Dedifferentiated amniotic fluid mesenchymal stem cell (primary cell): Measurements from ENCODE around the gene CTNNA2.

Experiments
- DNase-seq: peaks from one replicate; pipeline ENCODE4 v3.0.0-alpha.2; 2016; ENCODE audit errors: extremely low spot score

Gene CTNNA2

DNA sequence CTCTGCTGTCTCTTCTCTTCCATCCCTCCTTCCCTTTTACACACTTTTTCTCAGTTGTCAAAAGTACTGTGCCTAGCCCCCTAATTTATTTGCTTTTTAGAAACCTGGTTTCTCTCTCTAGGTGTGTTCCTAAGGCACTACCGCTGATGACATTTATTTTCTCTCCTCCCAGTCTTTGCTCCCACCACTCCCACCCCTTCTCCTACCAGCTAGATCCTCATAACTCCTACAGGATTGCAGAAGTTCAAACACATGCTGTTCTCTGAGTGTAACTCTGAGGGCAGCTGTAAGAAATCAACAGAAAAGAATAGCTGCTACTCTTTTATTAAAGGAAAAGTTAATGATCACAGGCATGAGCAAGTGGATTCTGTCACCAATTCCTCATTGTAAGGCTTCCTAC lies 814.0 kb downstream of the CTNNA2 start:
- no peak for DNase-seq

DNA sequence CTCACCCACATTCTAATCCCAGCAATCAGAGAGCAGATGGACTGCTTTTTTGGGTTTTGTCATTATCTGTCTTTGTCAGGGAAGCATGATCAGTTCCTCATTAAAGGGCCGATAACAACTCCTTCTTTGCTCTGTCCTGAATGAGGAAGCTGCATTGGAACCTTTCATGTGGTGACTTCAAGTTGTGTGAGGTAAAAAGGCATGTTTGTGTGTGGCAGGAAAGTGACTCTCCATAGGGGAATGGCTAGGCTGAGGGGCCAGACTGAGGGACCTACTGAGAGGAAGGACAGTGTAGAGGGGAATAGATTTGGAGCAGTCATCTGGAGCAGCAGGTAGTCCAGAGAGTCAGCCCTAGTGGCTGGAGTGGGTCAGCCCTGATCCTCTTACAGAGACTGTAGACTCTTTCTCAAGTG lies 815.3 kb downstream of the CTNNA2 start:
- no peak for DNase-seq

DNA sequence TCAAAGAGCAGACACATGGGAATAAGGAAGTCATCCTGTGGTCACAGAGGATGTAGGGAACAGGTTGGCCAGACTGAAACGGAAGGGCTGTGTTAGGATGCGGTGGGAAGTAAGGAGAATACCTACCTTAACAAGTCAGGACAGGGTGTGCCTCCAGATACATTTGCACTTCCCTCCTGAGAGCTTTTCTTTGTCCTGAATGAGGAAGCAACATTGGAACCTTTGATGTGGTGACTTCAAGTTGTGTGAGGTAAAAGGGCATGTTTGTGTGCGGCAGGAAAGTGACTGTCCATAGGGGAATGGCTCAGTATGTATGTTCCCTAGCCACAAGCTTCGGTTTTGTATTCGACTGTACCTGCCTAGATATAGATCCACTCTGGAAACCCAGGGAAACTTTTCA lies 816.6 kb downstream of the CTNNA2 start:
- no peak for DNase-seq

DNA sequence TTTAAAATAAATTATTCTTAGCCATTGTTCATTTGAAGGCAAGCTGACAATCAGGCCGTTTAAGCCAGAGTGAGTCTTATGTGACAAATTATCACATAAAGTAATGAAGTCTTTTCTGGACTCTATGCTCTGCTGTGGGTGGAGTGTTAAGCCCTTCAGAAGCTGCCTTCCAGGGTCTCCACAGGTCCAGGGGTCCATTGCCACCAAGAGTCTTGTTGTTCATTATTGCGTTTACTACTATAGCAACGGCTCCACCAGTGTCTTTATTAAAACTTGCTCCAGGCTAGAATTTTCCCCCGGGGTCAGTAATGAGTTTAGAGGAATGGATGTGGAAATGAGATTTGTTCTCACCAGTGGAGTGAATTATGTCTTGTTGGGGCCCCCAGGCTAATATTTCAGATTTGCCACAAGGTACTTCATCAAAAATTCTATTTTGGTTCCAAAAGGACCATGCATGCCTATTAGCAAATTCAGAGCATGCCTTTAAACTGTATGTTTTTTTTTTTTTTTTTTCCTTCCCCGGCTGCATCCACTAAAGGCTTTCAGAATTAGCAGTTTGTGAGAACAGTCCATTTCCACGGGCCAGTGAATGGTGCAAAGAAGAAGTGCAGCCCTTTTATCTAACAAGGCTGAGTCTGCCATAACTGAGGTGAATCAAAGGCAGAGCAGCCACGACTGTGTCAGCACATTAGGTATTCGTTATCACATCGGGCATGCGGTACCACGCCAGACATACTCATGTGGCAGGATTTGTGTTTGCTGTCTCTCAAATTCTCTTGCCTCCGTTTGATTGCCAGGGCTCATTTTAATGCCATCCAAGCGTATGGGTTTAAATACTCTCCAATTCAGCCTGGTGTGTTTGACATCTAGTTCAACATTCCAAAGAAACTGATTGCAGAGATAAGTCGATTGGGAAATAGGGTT lies 817.9 kb downstream of the CTNNA2 start:
- no peak for DNase-seq

DNA sequence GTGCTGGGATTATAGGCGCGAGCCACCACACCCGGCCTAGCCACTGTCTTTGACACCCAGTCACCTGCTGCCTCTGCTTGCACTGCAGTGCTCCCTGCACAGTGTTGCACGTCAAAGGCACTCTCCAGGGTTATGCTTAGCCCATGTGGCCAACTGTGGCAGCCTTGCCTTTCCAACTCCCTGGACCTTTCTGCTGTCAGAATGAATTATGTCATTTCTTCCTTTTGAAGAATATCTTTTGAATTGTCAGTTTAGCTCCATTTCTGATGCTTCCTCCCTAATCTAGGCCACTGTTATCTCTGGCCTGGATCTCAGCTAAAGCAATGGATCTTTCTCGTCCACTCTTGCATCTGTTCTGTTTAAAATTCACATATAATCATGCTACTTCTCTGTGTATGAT lies 821.0 kb downstream of the CTNNA2 start:
- no peak for DNase-seq

DNA sequence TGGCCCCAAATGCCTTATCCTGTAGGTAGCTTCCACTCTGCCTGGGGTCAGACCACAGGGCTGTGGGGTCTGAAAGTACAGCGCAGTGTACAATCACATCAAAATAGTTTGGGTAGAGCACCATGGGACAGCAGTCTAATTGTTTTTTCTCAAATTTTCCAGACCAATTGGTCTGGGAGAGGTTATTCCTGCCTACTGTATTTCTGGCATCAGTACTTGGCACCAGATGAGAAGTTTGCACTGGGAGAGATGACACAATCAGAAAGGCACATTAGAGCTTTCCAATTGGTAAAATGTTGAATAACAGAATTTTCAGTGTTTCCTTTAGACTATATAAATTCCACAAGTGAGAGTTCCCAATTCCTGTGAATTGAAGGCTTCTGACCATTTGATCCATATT lies 822.6 kb downstream of the CTNNA2 start:
- no peak for DNase-seq

DNA sequence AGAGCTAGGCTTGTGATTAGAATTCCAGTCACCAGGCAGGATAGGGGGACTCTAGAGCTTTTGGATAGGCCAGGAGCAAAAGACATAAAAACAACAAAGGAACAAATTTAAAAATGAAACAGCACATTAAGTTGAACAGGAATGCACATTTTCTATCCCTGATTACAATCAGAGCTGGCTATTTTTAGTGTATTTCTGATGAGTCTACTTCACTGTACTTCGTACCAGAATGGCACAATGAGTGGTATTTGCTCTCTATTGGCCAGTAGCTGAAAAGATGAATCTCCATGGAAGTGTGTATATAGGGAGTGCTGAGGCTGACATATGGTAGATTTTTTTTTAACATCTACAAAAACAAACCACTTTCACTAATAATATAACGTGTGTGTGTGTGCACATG lies 825.9 kb downstream of the CTNNA2 start:
- DNase-seq: no peak

DNA sequence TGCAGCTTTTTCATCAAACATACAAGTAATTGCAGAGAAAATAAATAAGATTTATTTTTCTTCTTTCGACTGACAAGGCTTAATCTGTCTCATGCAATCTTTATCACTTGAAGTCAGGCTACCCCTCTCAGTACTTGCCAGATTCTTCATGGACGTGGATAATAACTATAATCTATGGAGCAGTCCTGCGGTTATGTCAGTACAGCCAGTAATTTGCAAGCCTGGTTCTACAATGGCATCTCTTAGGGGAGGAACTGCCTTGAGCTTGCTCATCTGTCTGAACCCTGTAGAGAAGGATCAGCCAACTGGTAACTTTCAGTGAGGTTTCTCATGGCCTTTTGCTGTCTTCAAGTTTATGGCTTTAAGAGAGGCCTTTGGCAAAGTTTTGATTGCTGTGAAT lies 827.2 kb downstream of the CTNNA2 start:
- DNase-seq: no peak

DNA sequence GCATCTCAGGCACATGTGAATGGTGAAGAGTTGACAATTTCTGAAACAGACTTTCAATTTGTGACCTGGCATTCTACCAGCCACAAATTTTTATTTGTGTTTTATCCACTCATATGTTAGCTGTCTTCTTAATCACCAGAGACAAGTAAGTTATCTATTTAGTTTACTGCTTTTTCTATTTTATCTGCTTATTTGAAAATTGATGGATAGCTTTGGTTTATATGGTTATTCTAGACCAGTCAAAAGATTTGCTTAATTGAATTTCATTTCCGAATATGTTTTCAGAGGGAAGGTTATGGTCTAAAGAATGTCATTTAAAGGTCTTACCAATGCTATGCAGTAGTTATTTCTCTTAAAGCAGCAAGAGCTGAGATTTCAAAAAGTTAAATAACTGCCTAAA lies 835.2 kb downstream of the CTNNA2 start:
- DNase-seq: no peak

DNA sequence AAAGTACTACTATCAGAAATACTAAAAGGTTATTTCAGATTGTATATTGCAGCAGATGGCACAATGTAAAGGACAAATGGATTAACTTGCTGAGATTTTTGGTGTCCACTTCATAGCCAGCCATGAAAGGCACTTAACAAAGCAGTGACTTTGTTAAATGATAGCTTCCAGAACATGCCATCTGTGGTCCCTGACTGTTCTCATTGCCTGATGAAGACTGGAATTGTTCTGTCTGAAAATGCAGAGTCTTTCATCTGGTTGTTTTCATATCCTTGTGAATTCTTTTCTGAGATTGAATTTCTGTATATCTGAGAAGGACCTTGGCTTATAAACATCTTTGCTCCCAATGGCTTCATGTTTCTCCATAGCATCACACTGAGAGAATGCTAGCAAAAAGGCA lies 836.1 kb downstream of the CTNNA2 start:
- DNase-seq: no peak

DNA sequence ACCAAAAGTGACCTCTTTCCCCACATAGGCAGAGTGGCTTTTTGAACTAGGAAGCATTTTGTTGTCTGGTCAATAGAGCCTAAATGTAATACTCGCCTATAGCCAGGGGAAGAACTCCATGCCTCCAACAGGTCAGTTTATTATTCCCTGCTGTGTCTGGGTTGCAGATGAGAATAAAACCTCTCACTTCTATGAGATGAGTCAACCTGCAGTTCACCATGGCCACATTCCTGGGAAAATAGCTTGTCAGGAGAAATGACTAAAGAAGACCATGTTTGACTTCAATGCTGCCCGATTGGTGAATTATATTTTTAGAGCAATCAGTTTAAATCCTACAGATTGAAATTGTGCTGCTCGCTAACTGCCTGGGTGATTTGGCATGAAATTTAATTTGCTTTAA lies 838.4 kb downstream of the CTNNA2 start:
- DNase-seq: no peak

DNA sequence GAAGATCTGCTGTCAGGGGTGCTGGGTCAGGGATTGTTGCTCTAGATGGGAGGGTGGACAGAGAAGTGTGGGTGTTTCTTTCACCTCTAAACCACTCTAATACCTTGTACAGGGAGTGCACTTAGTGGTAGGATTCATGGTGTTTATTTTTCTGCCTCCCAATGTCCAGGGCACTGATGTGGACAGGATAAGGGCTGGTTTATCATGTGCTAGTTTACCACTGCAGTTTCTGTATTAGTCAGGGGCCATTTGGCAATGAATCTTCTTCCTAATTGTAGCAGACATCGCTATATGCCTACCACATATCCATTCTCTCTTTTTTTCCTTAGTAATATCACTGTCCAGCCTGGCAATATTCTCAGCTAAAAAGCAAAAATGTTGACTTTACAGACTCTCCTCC lies 842.0 kb downstream of the CTNNA2 start:
- DNase-seq: no peak

DNA sequence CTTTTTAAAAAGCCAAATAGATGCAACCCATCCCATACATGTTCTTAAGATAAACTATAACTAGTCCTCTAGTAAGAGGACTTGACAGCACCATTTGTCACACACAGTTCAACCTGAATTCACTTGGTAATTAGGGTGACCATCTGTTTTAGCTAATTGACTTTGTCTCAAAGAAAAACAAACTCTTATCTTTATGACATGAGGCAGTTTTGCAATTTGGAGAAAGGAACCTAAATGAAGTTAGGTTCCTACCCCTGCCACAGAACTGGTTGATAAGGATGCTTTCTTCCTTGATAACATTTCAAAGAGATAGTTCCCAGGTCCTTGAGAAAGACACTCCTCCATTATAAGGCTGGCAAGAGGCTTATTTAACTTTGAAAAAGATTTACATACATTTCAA lies 849.1 kb downstream of the CTNNA2 start:
- DNase-seq: no peak

DNA sequence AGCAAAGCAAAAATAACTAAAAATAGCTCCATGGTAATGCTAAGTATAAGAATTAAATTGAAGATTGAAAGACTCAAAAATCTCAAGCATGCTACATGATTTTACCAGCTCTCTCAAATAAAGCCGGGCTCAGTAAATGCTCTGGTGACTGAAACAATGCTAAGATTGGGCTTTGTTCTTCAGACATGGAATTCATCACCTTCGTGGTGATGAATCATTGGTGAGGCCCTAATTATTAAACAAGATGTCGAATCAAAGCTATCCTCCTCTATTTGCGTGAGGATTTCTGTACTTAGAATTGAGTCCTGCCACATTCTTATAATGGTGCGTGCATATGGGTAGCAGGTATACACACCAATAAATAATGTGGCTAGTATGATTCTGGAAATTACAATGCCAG lies 850.5 kb downstream of the CTNNA2 start:
- no peak for DNase-seq

DNA sequence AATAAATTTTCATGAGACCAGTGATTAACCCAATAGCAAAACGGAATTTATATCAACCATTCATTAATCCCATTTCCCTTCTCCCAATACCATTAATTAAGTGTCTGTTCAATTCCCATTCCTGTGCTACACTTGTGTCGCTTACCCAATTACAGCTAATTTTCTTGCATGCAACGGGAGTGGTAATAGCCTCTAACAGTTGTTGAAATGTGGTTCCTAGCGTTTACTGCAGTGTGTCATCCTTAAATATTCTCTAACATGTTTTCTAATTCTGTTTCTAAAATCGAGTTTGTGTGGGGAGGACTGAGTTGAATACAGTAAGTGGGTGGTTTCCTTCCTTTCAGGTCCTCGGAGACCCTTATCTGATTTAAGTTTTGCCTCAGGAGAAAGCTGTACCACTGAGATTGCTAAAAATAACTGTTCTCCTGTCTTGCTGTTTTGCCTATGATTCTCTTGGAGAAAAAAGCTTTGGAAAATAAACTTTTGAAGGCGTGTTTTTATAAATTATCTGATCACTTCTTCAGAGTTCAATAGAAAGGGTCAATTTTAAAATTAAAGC lies 851.0 kb downstream of the CTNNA2 start:
- DNase-seq: no peak

DNA sequence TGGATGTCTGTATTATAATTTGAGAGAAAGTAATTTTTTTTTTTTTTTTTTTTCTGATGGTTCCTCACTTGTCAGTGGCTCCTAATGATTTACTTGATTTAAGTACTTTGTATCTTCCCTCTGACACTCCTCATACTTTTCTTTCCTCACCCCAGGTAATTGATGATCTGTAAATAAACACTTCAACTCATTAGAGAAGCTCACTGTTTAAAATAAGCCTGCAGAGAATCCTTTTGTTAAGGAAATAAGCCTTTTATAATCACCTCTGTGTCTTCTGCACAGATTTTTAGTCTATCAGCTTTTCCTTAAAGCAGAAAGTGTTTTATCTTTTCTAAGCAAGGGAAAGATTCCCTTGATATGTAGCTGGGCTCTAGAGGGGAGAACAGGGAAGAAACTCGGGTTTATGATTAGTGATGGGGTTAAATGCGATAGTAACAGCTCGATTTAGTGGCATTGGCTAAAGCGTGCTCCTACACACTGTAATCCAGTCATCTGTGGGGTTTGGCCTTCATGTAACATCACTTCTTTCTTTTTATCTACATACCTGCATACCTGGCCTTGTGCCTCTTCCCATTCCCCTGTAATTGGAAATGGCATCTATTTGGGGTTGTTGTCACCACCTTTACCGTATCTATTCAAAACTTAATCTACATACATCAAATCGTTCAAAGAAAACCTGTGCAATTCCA lies 851.8 kb downstream of the CTNNA2 start:
- DNase-seq: no peak

DNA sequence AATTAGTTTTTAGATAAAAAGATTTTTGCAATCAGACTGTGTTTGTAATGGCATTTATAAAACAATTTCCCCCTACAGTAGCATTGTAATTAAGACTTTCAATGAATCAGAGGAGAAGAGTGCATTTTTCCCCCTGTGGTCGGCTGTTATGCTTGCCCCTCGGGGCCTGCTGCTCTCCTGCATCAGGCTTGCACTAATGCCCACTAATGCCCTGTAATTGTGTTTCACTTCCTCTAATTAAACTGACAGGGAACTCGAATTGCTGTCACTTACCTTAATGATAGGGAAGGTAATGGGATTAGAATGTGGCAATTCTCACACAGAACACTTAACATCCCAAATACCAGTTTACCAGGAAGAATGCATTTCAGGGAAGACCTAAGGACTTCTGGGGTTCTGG lies 852.9 kb downstream of the CTNNA2 start:
- DNase-seq: no peak

DNA sequence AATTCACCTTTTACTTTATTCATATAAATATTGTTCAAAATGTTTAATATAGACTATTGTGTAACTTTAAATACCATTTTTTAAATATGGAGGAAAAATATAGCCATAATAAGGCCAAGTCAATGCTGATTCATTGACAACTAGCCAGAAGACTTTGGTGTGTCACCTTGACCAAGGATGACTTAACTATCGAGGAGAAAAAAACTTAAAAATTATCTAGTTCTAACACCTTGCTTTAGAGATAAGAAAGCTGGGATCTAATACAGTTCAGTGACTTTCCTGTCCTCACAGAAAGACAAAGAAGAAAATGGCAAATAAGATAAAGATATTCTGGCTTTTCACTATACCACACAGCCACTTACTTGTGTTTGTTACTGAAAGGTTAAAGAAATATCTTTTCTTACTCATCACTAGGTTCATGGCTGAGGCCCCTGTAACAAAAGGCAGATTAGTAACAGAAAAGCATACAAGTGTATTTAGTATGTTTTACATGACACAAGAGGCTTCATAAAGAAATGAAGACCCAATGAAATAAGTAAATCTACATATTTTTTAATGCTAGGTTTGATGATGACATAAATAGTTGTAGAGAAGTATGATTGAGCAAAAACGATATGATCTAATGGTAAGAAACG lies 857.6 kb downstream of the CTNNA2 start:
- no peak for DNase-seq

DNA sequence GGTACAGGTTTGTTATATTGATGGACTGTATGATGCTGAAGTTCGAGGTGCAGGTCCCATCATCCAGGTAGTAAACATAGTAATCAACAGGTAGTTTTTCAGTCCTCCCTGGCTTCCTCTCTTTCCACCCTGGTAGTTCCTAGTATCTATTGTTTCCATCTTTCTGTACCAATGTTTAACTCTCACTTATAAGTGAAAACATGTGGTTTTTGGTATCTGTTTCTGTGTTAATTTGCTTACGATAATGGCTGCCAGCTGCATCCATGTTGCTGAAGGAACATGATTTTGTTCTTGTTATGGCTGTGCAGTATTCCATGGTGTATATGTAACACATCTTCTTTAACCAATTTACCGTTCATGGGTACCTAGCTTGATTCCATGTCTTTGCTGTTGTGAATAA lies 861.3 kb downstream of the CTNNA2 start:
- no peak for DNase-seq

DNA sequence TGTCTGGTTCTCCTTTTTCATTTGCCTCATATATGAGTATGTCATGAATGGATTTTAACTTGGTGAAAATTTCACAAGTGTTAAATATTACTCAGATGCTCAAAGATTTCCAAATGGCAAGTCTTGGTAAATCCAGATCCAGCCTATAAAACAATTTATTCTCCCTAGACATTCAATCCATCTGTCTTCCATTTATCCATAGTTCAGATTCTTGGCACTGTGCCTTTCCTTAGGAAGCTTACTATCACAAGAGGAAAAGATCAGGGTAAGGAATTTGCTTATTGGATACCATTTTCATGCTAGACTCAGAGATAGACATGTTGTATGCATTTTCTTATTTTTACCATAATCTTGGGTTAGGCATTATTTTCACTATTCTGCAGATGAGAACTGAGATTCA lies 864.2 kb downstream of the CTNNA2 start:
- DNase-seq: no peak

DNA sequence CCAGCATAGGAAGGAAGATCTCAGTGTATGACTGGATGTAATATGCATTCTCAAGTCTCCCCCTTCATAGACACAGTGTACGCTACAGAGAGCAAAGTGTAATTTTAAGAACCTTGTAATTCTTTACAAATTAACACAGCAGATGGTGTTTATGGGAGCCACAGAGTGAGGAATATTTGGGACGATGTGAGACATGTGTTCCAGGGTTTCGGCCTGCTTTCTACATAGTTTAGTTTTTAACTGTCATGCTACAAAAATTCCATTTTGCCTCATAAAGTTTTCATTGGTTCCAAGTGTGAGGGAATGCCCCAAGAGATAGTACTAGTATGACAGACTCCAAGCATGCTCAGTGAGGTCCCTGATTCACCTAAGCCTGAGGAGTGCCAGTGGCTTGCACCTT lies 867.9 kb downstream of the CTNNA2 start:
- DNase-seq: no peak

DNA sequence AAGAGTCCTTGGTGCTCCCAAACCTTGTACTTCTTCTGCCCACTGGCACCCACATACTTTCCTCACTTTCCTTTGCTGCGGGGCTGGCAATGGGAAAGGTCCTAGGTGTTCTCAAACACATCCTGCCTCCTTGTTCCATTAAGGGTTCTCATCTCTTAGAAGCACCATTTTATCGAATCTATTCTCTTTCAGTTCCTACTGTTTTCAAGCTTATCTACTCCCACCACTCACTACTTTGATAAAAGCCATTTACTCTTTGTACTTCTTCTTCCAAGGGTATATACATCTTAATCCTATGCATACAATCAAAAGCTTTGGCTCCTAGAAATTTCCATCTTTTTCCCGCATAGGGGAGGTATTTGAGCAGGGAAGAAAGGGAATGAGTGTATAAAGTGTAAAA lies 868.8 kb downstream of the CTNNA2 start:
- DNase-seq: no peak

DNA sequence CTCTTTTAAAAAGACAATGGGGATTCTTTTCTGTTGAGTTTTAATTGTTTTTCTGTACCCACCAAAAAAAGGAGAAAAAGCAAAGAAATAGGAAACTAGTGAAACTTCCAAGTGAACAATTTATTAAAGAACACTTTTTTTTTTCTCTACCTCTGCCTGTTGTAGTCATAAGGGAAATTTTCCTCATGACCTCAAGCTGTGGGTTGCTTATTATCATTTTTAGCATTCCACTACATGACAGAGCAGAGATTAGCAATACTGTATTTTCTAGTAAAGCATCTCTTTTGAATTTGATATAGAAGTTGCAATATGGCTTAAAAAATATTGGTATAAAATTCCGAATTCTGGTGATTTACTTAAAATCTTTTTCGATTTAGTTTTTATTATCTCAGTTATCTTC lies 879.6 kb downstream of the CTNNA2 start:
- no peak for DNase-seq
